Left cardiac atrium (tissue), 4 donors: ENCODE results near the gene RBM23. TPM values are rescaled to one million over a fixed set of nuclear protein-coding genes. Genes with fewer than 3 reads are reported as not detected.
"Not testable (repeated sequence)": the region's sequence is repeated elsewhere in the genome, so short reads cannot be mapped to it uniquely, and the experiment has no call there.

Source experiments
- ATAC-seq, 2 donors: fragments of 200-7000 bp; cut with Tn5 transposase; one replicate each; pipeline ENCODE4 v1.9.1; 2020; ENCODE audit warnings: mild to moderate bottlenecking in 2 of 2, moderate library complexity in 2 of 2
- DNase-seq: peaks from one replicate; pipeline ENCODE4 v3.0.0-alpha.2; 2020
- intact Hi-C, 2 donors: fragments of 100-400 bp; cut with DNase I; formaldehyde crosslinking; loops; one replicate each; pipeline versions ENCODE4 v1.14.1 to v1.15.1; 2022 to 2023
- total RNA-seq, 2 donors: library from RNA; stranded (reverse); fragmentation: NEBNext Ultra II Directional; extraction: Animal tissue kit (Norgen Biotek cat#: 25700); gene quantifications; one replicate each; pipeline ENCODE4 v1.2.1, GENCODE V29; 2021
- donor health status: DM: no; HTN: yes; CAD: no.
- donor health status: DM: no; HTN: yes; CAD: no; lungs with severe emphysema.
- donor health status: DM: yes; HTN: yes; CAD: no.
- donor health status: Dilated cardiomyopathy.

RBM23 gene
- total RNA-seq, 2 donors from 2014 or later, result 48.8 to 54.6 TPM

GRCh38 chr14:22872833-22873520 is 46.0 kb downstream of the RBM23 start:
- ATAC-seq (no peak), DNase-seq (no peak)
- intact Hi-C loops, result no loop called here

GRCh38 chr14:22872033-22872832 is 46.7 kb downstream of the RBM23 start:
- ATAC-seq, result peak; percentile 58 to 72
- peak; percentile 79 for DNase-seq
- intact Hi-C loops, result no loop called here

GRCh38 chr14:22871224-22872032 is 47.5 kb downstream of the RBM23 start, which contains the start of gene LRP10:
LRP10 (plus strand) TSS chr14:22871740; CDS start chr14:22872304, 564 bp downstream.
- intact Hi-C loops, result no loop called here
- ATAC-seq, result peak; percentile 96 to 97
- DNase-seq, result peak; percentile 92

- DNase-seq, result no peak
- peak; percentile 2 to 7 for ATAC-seq
- intact Hi-C loops, result no loop called here
Measured at GRCh38 chr14:22870811-22871223, 48.1 kb downstream of the RBM23 start.

- intact Hi-C loops, result no loop called here
- ATAC-seq (no peak), DNase-seq (no peak)
Measured at GRCh38 chr14:22866874-22867273, 52.1 kb downstream of the RBM23 start.

GRCh38 chr14:22865424-22866405 is 53.2 kb downstream of the RBM23 start:
- intact Hi-C loops, result no loop called here
- peak in 1 of 2 donors; percentile 14 for ATAC-seq
- no peak for DNase-seq

- intact Hi-C loops, result no loop called here
- ATAC-seq (no peak), DNase-seq (no peak)
Measured at GRCh38 chr14:22864979-22865378, 54.0 kb downstream of the RBM23 start.

GRCh38 chr14:22861651-22862050 is 57.3 kb downstream of the RBM23 start:
- no peak for ATAC-seq
- DNase-seq, result no peak
- intact Hi-C loops, result no loop called here

- intact Hi-C loops, ATAC-seq, DNase-seq: not testable (repeated sequence)
Measured at GRCh38 chr14:22860377-22860776, 58.6 kb downstream of the RBM23 start.

GRCh38 chr14:22856428-22856827 is 62.5 kb downstream of the RBM23 start:
- ATAC-seq (no peak), DNase-seq (no peak)
- intact Hi-C loops, result loop anchor here (5.0 to 10.0 kb wide), 3 partner anchors 34 to 302 kb away; no protein-coding TSS in a partner anchor

GRCh38 chr14:22854963-22855724 is 63.8 kb downstream of the RBM23 start:
- DNase-seq (no peak), ATAC-seq (no peak)
- intact Hi-C loops, result loop anchor here (5.0 to 10.0 kb wide), 5 partner anchors 33 to 468 kb away; no protein-coding TSS in a partner anchor

GRCh38 chr14:22854296-22854695 is 64.7 kb downstream of the RBM23 start:
- not testable (repeated sequence) for DNase-seq, ATAC-seq
- intact Hi-C loops, result loop anchor here (5.0 to 10.0 kb wide), 4 partner anchors 199 to 467 kb away; no protein-coding TSS in a partner anchor

- intact Hi-C loops, result loop anchor here (1.0 to 10.0 kb wide), 5 partner anchors 31 to 466 kb away; no protein-coding TSS in a partner anchor
- ATAC-seq (peak; percentile 50 to 56), DNase-seq (peak; percentile 89)
Measured at GRCh38 chr14:22852940-22853767, 65.8 kb downstream of the RBM23 start.

- intact Hi-C loops, result loop anchor here (5.0 to 10.0 kb wide), 4 partner anchors 198 to 465 kb away; no protein-coding TSS in a partner anchor
- DNase-seq (no peak), ATAC-seq (no peak)
Measured at GRCh38 chr14:22852599-22852939, 66.4 kb downstream of the RBM23 start.

GRCh38 chr14:22852178-22852577 is 66.8 kb downstream of the RBM23 start:
- DNase-seq, ATAC-seq: not testable (repeated sequence)
- intact Hi-C loops, result loop anchor here (5.0 to 10.0 kb wide), 4 partner anchors 197 to 465 kb away; no protein-coding TSS in a partner anchor
